RPMI7951 (cell line): ENCODE results near the gene TMEM176A. TPM values are rescaled to one million over a fixed set of nuclear protein-coding genes. Genes with fewer than 3 reads are reported as not detected.
"Not testable (repeated sequence)": the region's sequence is repeated elsewhere in the genome, so short reads cannot be mapped to it uniquely, and the experiment has no call there.

Experiments
- DNase-seq: peaks from one replicate; pipeline ENCODE4 v3.0.0-alpha.2; 2012; ENCODE audit warnings: low read depth
- total RNA-seq: library from RNA; depleted of rRNA; stranded (reverse); fragments of >200 nt; shearing (Covaris generic); gene quantifications from 2 replicates; pipeline ENCODE4 v1.2.3, GENCODE V29; 2014

Gene TMEM176A
- total RNA-seq, 1 experiment from 2014 or later, result not detected

- DNase-seq, result no peak
Measured at GRCh38 chr7:150788474-150789269, 11.9 kb upstream of the TMEM176A start.

DNA sequence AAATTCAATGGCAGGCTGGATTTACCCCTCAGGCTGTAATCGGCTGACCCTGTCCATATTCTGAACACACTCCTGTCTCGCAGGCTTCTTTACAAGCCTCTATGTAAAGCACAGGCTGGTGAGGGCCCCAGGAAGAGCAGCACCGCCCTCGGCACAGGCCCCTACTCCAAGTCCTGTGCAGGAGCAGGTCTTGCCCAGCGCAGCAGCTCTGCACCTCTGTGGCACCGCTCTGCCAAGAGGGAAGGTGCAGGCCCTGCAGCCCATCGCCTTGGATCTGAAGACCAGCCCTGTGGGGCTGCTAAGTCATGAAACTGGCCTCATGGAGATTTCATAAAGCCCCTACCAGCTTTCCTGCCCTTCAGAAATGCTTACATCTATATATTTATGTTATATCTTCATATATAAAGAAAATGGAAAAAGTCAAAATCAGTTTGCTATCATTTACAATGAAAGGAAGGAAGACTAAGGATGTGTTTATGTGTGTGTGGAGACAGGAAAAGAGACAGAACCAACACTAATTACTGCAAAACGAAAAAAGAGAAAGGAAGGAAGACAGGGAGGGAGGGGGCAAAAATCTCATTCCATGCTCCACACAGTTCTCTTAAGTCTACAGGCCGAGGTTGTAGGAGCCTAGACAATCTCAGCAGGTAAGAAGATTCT lies 10.0 kb upstream of the TMEM176A start:
- DNase-seq, result no peak

- no peak for DNase-seq
Measured at GRCh38 chr7:150791304-150791703, 9.3 kb upstream of the TMEM176A start.

- no peak for DNase-seq
Measured at GRCh38 chr7:150791746-150792452, 8.7 kb upstream of the TMEM176A start.

- DNase-seq, result no peak
Measured at GRCh38 chr7:150793569-150794238, 6.9 kb upstream of the TMEM176A start.

- DNase-seq, result no peak
Measured at GRCh38 chr7:150797661-150798060, 2.9 kb upstream of the TMEM176A start.

- no peak for DNase-seq
Measured at GRCh38 chr7:150799156-150799555, 1.4 kb upstream of the TMEM176A start.

GRCh38 chr7:150799741-150800580 lies 608 bp upstream of the TMEM176A start, which contains the start of gene TMEM176B:
TSS of gene TMEM176B (minus strand) at chr7:150800364. CDS start at chr7:150796569, 3,795 bp downstream.
- DNase-seq, result no peak

DNA sequence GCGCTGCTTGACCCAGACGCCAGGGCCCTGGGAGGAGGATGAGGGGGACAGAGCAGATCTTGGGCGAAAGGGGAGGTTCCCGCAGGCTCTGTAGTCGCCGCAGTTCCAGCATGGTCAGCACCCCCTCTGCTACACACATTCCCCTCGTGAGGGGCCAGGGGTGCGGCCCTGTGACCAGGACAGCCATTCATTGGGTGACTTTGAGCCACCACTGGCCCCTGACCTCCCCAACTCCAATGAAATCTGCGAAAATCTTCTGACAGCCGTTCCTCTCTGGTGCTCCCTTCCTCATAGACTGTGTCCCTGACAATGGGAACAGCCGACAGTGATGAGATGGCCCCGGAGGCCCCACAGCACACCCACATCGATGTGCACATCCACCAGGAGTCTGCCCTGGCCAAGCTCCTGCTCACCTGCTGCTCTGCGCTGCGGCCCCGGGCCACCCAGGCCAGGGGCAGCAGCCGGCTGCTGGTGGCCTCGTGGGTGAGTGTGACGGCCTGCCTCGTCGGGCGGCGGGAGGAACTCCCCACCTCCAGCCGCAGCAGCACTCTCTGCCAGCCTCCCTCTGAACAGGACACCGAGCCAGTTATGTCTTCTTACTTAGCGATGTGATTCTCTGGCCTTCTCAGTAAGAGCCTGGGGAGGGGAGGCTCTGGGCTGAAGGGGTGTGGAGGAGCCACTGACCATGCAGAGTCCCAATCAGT lies 825 bp downstream of the TMEM176A start:
- no peak for DNase-seq

GRCh38 chr7:150801946-150802771 lies 1.6 kb downstream of the TMEM176A start:
- no peak for DNase-seq

GRCh38 chr7:150803161-150803860 lies 2.7 kb downstream of the TMEM176A start:
- DNase-seq, result no peak

- no peak for DNase-seq
Measured at GRCh38 chr7:150804802-150805201, 4.2 kb downstream of the TMEM176A start.

GRCh38 chr7:150805864-150806263 lies 5.3 kb downstream of the TMEM176A start:
- no peak for DNase-seq

- no peak for DNase-seq
Measured at GRCh38 chr7:150806454-150806853, 5.9 kb downstream of the TMEM176A start.

GRCh38 chr7:150806863-150807262 lies 6.3 kb downstream of the TMEM176A start:
- no peak for DNase-seq

DNA sequence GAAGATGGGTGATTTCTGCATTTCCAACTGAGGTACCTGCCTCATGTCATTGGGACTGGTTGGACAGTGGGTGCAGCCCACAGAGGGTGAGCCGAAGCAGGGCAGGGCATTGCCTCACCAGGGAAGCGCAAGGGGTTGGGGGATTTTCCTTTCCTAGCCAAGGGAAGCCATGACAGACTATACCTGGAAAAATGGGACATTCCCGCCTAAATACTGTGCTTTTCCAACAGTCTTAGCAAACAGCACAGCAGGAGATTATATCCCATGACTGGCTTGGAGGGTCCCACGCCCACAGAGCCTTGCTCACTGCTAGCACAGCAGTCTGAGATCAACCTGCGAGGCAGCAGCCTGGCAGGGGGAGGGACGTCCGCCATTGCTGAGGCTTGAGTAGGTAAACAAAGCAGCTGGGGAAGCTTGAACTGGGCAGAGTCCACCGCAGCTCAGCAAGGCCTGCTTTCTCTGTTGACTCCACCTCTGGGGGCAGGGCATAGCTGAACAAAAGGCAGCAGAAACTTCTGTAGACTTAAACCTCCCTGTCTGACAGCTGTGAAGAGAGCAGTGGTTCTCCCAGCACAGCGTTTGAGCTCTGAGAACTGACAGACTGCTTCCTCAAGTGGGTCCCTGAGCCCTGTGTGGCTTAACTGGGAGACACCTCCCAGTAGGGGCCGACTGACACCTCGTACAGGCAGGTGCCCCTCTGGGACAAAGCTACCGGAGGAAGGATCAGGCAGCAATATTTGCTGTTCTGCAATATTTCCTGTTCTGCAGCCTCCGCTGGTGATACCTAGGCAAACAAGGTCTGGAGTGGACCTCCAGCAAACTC lies 7.3 kb downstream of the TMEM176A start:
- DNase-seq, result not testable (repeated sequence)

- DNase-seq, result no peak
Measured at GRCh38 chr7:150814328-150815001, 13.9 kb downstream of the TMEM176A start.
